Osteoblast (primary cell): ENCODE data around the gene SIKE1. TPM values are rescaled to one million over a fixed set of nuclear protein-coding genes. Genes with fewer than 3 reads are reported as not detected.

ENCODE experiments used
- DNase-seq: peaks from one replicate; pipeline ENCODE4 v3.0.0; 2011; ENCODE audit warnings: low spot score, mixed read lengths; ENCODE audit not compliant: insufficient read length; ENCODE audit errors: missing footprints
- H2AFZ ChIP-seq: 2 replicates; pipeline ENCODE4 v1.6.0; 2011; ENCODE audit warnings: mild to moderate bottlenecking, low read length
- H3K27ac ChIP-seq: 2 replicates; pipeline ENCODE4 v1.5.1; 2011; ENCODE audit warnings: mild to moderate bottlenecking, low read depth, low read length, moderate library complexity
- H3K27me3 ChIP-seq: 2 replicates; pipeline ENCODE4 v1.6.0; 2012; ENCODE audit warnings: mild to moderate bottlenecking, control low read depth, inconsistent platforms, low read length, moderate library complexity; ENCODE audit not compliant: insufficient read depth
- H3K36me3 ChIP-seq: 2 replicates; pipeline ENCODE4 v1.5.1; 2011; ENCODE audit warnings: mild to moderate bottlenecking, low read length, control low read depth, moderate library complexity; ENCODE audit not compliant: insufficient read depth
- H3K4me1 ChIP-seq: 2 replicates; pipeline ENCODE4 v1.5.1; 2011; ENCODE audit warnings: mild to moderate bottlenecking, low read length, control low read depth, moderate library complexity; ENCODE audit not compliant: insufficient read depth
- H3K4me2 ChIP-seq: 2 replicates; pipeline ENCODE4 v1.6.0; 2011; ENCODE audit warnings: mild to moderate bottlenecking, low read length; ENCODE audit not compliant: insufficient read depth
- H3K4me3 ChIP-seq: fragments of 200-600 bp; sonication (generic); 3 replicates; pipeline ENCODE4 v1.5.1; 2012; ENCODE audit warnings: mild to moderate bottlenecking, low read length, inconsistent platforms; ENCODE audit not compliant: insufficient read depth
- H3K79me2 ChIP-seq: 2 replicates; pipeline ENCODE4 v1.6.0; 2012; ENCODE audit warnings: mild to moderate bottlenecking, low read length, control low read depth, inconsistent platforms; ENCODE audit not compliant: insufficient read depth
- H3K9me3 ChIP-seq: 2 replicates; pipeline ENCODE4 v1.5.1; 2011; ENCODE audit warnings: low read depth, low read length, control low read depth
- H4K20me1 ChIP-seq: 2 replicates; pipeline ENCODE4 v1.6.0; 2012; ENCODE audit warnings: mild to moderate bottlenecking, low read length, control low read depth; ENCODE audit not compliant: insufficient read depth
- CTCF ChIP-seq: IDR thresholded peaks from 2 replicates; pipeline ENCODE4 v1.5.1; 2011; ENCODE audit warnings: mild to moderate bottlenecking, low read depth, low read length, moderate library complexity; ENCODE audit errors: extremely low read depth
- small RNA-seq: library from RNA; depleted of rRNA; stranded (forward); fragments of <200 nt; gene quantifications from one replicate; pipeline ENCODE3, GENCODE V24; 2012
- total RNA-seq: library from RNA; depleted of rRNA; stranded (reverse); fragments of >200 nt; gene quantifications from 2 replicates; pipeline ENCODE4 v1.2.3, GENCODE V29; 2012

Gene SIKE1
- total RNA-seq, 1 donor, result 52.5 TPM

- peaks cover 28% of the 10 kb centered on the region for H3K4me1 ChIP-seq
- TF ChIP-seq CTCF, result no peak
- peaks cover 81% of the 10 kb centered on the region for H3K36me3 ChIP-seq
- no peaks in the 10 kb centered on the region for H3K27me3 ChIP-seq
- peaks cover 4% of the 10 kb centered on the region for H4K20me1 ChIP-seq
- DNase-seq, result no peak
- H3K27ac ChIP-seq, result peak overlapping the region; percentile 91
- H3K4me3 ChIP-seq, result no peak overlapping the region
- no peak overlapping the region for H3K4me2 ChIP-seq
- H2AFZ ChIP-seq, result no peak overlapping the region
- peaks cover 16% of the 10 kb centered on the region for H3K79me2 ChIP-seq
- no peaks in the 10 kb centered on the region for H3K9me3 ChIP-seq
These were observed 60.0 kb downstream of the SIKE1 start for GRCh38 chr1:114720492-114720891.

Small RNAs within 50 kb of the gene (small RNA-seq; reads per million reads assigned to genes)
- gene RNY1P13, result not detected

Other genes starting within 250 kb of the SIKE1 start
- 37.1 and 38.0 TPM in 2 replicates for gene BCAS2, start 199.1 kb downstream of the SIKE1 start, total RNA-seq
- 8.3 and 8.8 TPM in 2 replicates for gene DENND2C, start 110.6 kb downstream of the SIKE1 start, total RNA-seq
- gene AMPD1, start 85.1 kb downstream of the SIKE1 start, total RNA-seq, result not detected in 2 replicates
- 62.2 and 67.0 TPM in 2 replicates for gene NRAS, start 63.9 kb downstream of the SIKE1 start, total RNA-seq
- gene CSDE1, start 22.7 kb downstream of the SIKE1 start, total RNA-seq, result 573 and 599 TPM in 2 replicates
- gene SYCP1, start 74.2 kb upstream of the SIKE1 start, total RNA-seq, result not detected in 2 replicates
- gene TSHB, start 249.1 kb upstream of the SIKE1 start, total RNA-seq, result not detected in 2 replicates